Pancreas (tissue), 10 donors: ENCODE measurements around the gene PXDC1. TPM values are rescaled to one million over a fixed set of nuclear protein-coding genes. Genes with fewer than 3 reads are reported as not detected.
A peak's percentile ranks its signal among the peaks of the same experiment; 100 is the strongest.

ENCODE experiments used
- ATAC-seq, 4 donors: fragments of 200-7000 bp; cut with Tn5 transposase; one replicate each; pipeline versions ENCODE4 v1.8.0 to v1.9.1; 2020; ENCODE audit warnings: mild to moderate bottlenecking in 4 of 4, moderate library complexity in 4 of 4
- DNase-seq, 6 donors: peaks; one replicate each; pipeline ENCODE4 v3.0.0-alpha.2; 2020
- FAIRE-seq: peaks from 2 replicates; lab custom pipeline; 2012; peaks lifted over from hg19 to GRCh38; lab: Jason Lieb, UNC
- H3K27ac ChIP-seq, 4 donors: fragments of 200-600 bp; sonication (generic); 1 replicate in 3 of 4; 2 replicates in 1 of 4; pipeline versions ENCODE4 v1.5.0 to v1.8.0; 2020
- H3K27me3 ChIP-seq, 4 donors: fragments of 200-600 bp; one replicate each; pipeline ENCODE4 v1.8.0; 2021
- H3K36me3 ChIP-seq, 3 donors: fragments of 200-600 bp; sonication (generic) in 1 of 3; one replicate each; pipeline versions ENCODE4 v1.5.0 to v1.8.0; 2020 to 2021
- H3K4me1 ChIP-seq, 3 donors: fragments of 200-600 bp; one replicate each; pipeline ENCODE4 v1.8.0; 2021
- H3K4me3 ChIP-seq, 4 donors: fragments of 200-600 bp; sonication (generic) in 2 of 4; one replicate each; pipeline versions ENCODE4 v1.5.0 to v1.8.0; 2020 to 2021
- H3K9me3 ChIP-seq, 4 donors: fragments of 200-600 bp; one replicate each; pipeline ENCODE4 v1.8.0; 2021
- CTCF ChIP-seq, 4 donors: fragments of 200-600 bp; sonication (generic) in 3 of 4; IDR thresholded peaks; one replicate each; pipeline versions ENCODE4 v1.5.0 to v1.8.0; 2021; ENCODE audit warnings: antibody characterized with exemption in 4 of 4
- WGBS, 2 donors: extraction: QIAGEN DNeasy Blood & Tissue Kit; methylation state at CpG; one replicate each; pipeline ENCODE4 v1.1.7; 2013; 5-methylcytosine and 5-hydroxymethylcytosine counted together
- intact Hi-C, 3 donors: fragments of 100-400 bp; cut with DNase I; formaldehyde crosslinking; loops; one replicate each; pipeline versions ENCODE4 v1.11.1 to v1.14.2; 2022
- polyA plus RNA-seq, 2 donors: library from polyadenylated mRNA; stranded (reverse); fragments of 200-250 nt; gene quantifications; one replicate each; pipeline ENCODE4 v1.2.3, GENCODE V29; 2013
- total RNA-seq, 6 donors: library from RNA; stranded (reverse); fragmentation: NEBNext Ultra II Directional in 4 of 6; extraction: Animal tissue kit (Norgen Biotek cat#: 25700) in 4 of 6; gene quantifications; one replicate each; pipeline versions ENCODE4 v1.2.1 to v1.2.4, GENCODE V29; 2021 to 2023
- donor health status: healthy with polysubstance abuse.
- donor health status: DM: no; HTN: no; CAD: no; lungs with moderate emphysema.
- donor health status: DM: no; HTN: no; CAD: no.
- donor health status: control.
- donor health status: control.
- donor health status: Bipolar disorder and iron deficiency.
- donor health status: DM: yes; HTN: yes; CAD: no.
- donor health status: DM: no; HTN: no; CAD: no.
- donor health status: DM: no; HTN: no; CAD: no.
- donor health status: DM: yes; HTN: yes; CAD: no.

The PXDC1 gene
- total and polyA plus RNA-seq, 8 donors, result 5.2 to 19.7 (median 11.1) TPM

DNA sequence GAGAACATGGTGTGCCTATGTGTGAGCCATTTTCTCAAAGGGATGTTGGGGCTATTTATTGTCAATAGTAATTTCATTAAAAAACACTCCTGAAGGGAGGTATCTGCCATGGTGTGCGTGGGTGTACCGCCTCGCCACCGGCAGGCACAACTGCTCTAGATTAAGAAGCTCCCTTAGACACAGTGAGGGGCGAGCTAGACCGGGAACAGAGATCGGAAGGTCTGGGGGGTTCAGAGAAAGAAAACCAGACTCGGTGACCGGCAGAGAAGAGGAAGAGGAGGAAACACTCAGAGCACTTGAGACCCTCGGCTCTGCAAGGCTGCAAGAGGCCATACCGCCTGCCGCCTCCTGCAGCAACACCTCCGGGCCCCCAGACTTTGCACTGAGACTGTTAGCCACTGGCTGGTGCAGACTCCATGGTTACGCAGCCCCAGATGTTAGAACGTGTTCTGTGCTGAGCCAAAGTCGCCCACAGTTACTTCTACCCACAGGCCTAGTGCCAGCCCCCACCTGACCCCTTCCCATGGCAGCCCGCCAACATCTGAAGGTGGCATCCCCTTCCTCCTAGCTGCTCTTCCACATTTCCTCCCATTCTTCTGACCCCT, 18.1 kb downstream of the PXDC1 start:
- TF ChIP-seq CTCF (IDR thresholded peaks at IDR 0.05), result no peak
- Histone ChIP-seq H3K4me1 (peaks cover 0 to 3% (median 2%) of the 10 kb centered on the region in 3 donors), H3K36me3 (peaks cover 0 to 10% (median 2%) of the 10 kb centered on the region in 3 donors), H3K9me3 (no peaks in the 10 kb centered on the region), H3K27me3 (no peaks in the 10 kb centered on the region), H3K4me3 (no peak overlapping the region), H3K27ac (no peak overlapping the region)
- intact Hi-C loops, result loop anchor here in 1 of 3 donors (5.0 kb wide), 2 partner anchors 276 to 456 kb away; partner anchors contain the start of gene SLC22A23
- FAIRE-seq (no peak), DNase-seq (peak in 2 of 6 donors; percentile 47 to 59), ATAC-seq (no peak)
- WGBS, 2 donors, result 83 to 94% methylated on average over 17 of the region's 17 CpGs

DNA sequence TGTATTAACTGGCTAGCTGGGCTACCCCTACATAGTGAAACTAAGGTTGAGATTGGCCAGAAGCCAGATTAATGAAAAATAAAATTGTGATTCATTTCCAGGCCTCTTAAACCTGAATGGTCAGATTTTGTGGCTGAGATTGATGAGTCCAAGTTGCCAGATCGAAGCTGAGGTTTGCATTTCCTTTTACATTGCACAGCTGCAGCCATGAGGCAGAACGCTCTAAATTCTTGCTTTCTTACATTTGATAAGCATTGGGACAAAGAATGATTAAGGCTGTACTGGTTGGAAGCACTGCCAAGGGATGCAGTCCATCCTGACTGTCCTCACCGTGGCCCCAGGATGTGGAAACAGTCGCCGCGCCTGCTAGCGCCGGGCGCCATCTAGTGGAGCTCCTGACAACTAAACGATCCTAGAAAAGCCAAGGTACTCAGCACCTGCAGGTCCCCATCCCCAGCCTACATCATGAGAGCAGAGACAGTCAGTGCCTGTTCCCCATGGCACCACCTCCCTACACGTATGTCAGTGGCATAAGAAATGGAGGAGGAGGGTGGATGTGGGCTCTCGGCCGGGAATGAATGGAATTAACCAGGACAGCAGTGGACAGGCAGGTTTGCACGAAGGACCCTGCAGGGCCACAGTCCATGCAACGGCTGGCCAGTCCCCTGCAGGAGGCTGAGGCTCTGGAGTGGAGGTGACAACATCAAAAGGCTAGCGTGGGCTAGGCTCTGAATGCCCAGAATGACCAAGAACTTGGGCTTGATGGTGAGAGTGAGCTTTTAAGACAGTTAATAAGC, 19.0 kb downstream of the PXDC1 start:
- Histone ChIP-seq H3K27ac (no peak overlapping the region), H3K4me3 (no peak overlapping the region), H3K4me1 (peaks cover 0 to 3% (median 2%) of the 10 kb centered on the region in 3 donors), H3K27me3 (no peaks in the 10 kb centered on the region), H3K36me3 (peaks cover 0 to 7% (median 2%) of the 10 kb centered on the region in 3 donors), H3K9me3 (no peaks in the 10 kb centered on the region)
- intact Hi-C loops, result loop anchor here in 1 of 3 donors (5.0 kb wide), 2 partner anchors 275 to 455 kb away; partner anchors contain the start of gene SLC22A23
- WGBS, 2 donors, result 15 to 16% methylated on average over 16 of the region's 16 CpGs
- FAIRE-seq, result no peak
- peak; percentile 81 to 96 (median 94) for ATAC-seq
- peak; percentile 52 to 82 (median 80) for TF ChIP-seq CTCF (IDR thresholded peaks at IDR 0.05)
- DNase-seq, result peak; percentile 61 to 88 (median 76)

DNA sequence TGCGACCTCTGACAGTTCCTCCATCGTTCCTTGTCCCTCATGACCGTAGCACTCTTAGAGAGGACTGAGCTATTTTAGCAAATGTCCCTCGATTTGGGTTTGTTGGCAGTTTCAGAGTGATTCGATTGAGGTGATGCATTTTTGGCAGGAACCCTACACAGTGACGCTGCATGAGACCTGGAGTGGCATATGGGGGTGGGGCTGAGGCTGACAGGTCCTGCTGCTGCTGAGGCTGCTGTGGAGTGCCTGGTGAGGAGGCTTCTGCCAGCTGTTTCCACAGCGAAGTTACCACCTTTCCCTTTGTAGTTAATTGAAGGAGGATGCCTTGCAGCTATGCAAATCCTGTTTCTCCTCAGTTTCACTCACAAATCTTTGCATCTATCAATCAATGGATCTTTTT, 19.8 kb downstream of the PXDC1 start:
- intact Hi-C loops, result loop anchor here in 1 of 3 donors (5.0 kb wide), 2 partner anchors 274 to 454 kb away; partner anchors contain the start of gene SLC22A23
- ATAC-seq (peak in 3 of 4 donors; percentile 24 to 54 (median 31)), FAIRE-seq (no peak), DNase-seq (peak in 1 of 6 donors; percentile 21)
- Histone ChIP-seq H3K27ac (no peak overlapping the region), H3K36me3 (peaks cover 0 to 4% (median 2%) of the 10 kb centered on the region in 3 donors), H3K27me3 (no peaks in the 10 kb centered on the region), H3K4me3 (no peak overlapping the region), H3K4me1 (peaks cover 0 to 3% (median 2%) of the 10 kb centered on the region in 3 donors), H3K9me3 (no peaks in the 10 kb centered on the region)
- WGBS, 2 donors, result 49 to 55% methylated on average over 7 of the region's 7 CpGs
- no peak for TF ChIP-seq CTCF (IDR thresholded peaks at IDR 0.05)

DNA sequence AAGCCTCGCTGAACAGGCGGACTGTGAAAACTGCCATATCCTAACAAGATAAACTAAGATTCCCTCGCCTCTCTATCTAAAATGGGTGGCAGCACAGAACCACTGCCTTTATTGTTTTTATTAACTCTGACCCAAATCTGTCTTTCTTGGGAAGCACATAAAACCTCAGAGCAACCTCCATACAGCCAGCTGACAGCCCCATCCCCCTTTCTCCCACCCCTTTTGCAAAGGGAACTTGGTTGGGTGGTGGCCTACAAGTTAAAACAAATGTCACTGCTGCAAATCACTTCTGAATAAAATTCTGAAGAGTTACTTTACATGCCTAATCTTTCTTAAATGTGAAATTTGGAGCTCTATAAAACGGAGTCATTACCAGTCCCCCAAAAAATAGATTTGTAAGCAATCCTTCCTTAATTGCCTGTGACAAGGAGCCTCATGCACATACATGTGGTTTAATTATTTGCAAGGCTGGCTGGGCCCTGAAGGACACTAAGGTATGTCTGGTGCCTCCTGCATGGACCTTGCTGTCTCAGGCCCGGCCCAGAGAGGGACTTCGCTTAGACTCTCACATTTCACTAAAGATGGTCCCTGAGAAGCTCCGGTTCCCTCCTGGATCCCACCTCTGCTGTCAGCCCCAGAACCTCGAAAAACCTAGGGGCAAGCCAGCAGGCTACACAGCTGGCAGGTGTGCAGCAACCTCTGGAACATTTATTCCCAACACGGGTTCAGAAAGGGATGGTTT, 21.7 kb downstream of the PXDC1 start:
- H3K27ac ChIP-seq, result no peak overlapping the region
- H3K4me1 ChIP-seq, result peaks cover 0 to 3% (median 2%) of the 10 kb centered on the region in 3 donors
- no peak overlapping the region for H3K4me3 ChIP-seq
- no peaks in the 10 kb centered on the region for H3K9me3 ChIP-seq
- WGBS, 2 donors, result 78 to 80% methylated on average over 9 of the region's 9 CpGs
- intact Hi-C loops, result loop anchor here in 2 of 3 donors (5.0 kb wide), 3 partner anchors 272 to 452 kb away; partner anchors contain the start of gene SLC22A23 (in 1 of the 2)
- DNase-seq (no peak), FAIRE-seq (no peak), ATAC-seq (no peak)
- no peak for TF ChIP-seq CTCF (IDR thresholded peaks at IDR 0.05)
- H3K27me3 ChIP-seq, result no peaks in the 10 kb centered on the region
- H3K36me3 ChIP-seq, result no peaks in the 10 kb centered on the region
